GM21529 (cell line): ENCODE data around the gene KRT77.
"Not testable (repeated sequence)": the region's sequence is repeated elsewhere in the genome, so short reads cannot be mapped to it uniquely, and the experiment has no call there.

Experiments used
- ATAC-seq: cut with Tn5 transposase; IDR thresholded peaks from one replicate; pipeline ENCODE4 v1.9.1; 2021; ENCODE audit not compliant: unreplicated experiment

The KRT77 gene

GRCh38 chr12:52703424-52703823, at the start of gene KRT77:
KRT77 (minus strand) TSS chr12:52703524; CDS start chr12:52703434, 90 bp downstream.
- ATAC-seq: no peak

GRCh38 chr12:52752516-52752915, 49.2 kb upstream of the KRT77 start:
- ATAC-seq: no peak

DNA sequence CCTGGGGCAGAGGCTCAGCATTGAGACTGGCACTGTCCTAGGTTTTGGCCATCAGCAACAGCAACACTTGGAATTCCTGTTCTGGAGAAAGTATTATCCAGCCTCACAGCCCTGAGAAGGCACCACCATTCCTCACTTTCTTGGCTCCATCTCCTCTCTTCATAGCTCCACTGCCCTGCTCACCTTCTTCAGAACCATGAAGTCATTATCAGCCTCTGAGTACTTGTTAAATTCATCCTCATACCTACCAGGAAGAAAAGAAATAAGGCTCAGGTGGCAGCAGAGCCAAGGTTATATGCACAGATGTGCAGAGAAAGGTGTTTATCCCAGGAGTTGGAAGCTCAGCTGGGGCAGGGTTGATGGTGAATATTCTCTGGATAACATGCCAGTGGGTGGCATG, 48.5 kb upstream of the KRT77 start:
- no peak for ATAC-seq

- not testable (repeated sequence) for ATAC-seq
These were observed 47.2 kb upstream of the KRT77 start for GRCh38 chr12:52750532-52750931.

DNA sequence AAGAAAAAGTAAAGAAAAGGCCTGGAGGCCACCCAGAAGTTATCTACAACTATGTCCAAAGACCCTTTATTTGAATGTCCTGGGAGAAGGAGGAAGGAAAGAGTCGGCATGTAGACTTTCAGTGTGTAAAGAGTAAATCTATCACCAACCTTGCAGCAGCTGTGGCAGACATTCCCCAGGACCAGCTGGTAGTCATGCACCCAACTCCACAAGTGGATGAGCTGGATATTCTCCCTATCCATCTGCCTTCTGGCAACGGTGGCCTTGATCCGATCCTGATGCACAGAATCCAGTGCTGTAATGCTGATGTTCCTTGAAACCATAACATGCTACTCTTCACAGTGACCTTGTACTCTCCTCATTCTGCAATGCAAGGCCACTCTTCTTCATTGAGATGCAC, 46.5 kb upstream of the KRT77 start:
- ATAC-seq: no peak

DNA sequence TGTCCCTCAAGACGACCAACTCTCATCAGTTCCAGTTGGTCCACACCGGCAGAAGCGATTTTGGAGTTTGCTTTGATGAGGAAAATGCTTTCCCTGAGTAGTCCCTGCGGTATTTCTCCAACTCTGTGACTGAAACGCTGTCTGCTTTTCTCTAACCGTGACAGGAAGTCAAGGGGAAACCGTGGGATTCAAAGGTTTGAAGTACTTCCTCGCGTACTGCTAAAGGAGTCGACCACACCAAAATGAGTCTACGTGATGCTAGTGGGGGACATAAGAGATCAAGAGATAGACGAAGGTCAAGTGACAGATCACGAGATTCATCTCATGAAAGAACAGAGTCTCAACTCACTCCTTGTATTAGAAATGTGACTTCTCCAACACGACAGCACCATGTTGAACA, 45.3 kb upstream of the KRT77 start:
- ATAC-seq: no peak

DNA sequence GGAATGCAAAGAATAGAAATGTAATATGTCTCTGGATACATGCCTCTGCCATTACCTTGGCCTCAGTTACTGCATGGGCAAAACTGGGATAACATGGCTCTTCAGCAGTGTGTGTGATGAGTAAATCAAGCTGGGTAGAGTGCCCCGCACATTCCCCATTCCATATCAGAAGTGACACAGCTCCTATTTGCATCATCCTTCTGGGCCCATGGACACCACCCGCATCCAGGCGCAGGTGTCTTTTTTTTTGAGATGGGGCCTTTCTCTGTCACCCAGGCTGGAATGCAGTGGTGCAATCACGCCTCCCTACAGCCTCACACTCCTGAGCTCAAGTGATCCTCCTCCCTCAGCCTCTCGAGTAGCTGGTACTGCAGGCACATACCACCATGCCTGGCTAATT, 42.2 kb upstream of the KRT77 start:
- no peak for ATAC-seq

DNA sequence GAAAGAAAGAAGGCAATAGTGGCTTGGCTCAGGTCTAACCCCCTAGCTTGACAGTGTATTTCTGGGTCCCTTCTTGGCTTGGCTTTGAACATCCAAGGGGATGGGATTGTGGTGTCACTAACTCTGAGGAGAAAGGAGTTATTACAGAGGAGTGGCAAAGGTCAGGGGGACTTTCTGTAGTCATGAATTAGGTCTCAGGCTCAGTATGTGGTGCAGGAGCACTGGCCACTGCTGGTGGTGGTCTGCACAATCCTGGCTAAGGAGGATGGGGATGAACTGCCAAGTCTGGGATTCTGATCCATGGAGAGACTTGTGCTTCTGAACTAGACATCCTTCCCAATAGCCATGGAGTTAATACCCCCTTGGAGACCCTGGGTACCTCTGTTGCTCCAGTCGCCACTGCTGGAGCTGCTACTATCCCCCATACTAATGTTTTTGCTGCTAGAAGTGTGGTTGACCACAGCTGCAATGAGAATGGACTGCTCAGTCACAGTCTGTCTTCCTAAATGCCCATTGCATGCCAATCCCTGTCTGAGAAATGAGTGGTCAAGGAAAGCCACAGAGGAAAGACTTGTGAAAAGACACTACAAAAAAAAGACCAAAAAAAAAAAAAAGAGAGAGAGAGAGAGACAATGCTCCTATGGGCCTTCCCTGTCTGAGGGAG, 41.3 kb upstream of the KRT77 start:
- no peak for ATAC-seq

GRCh38 chr12:52742822-52743457, 39.6 kb upstream of the KRT77 start:
- ATAC-seq: no peak

GRCh38 chr12:52742196-52742580, 38.9 kb upstream of the KRT77 start:
- no peak for ATAC-seq

DNA sequence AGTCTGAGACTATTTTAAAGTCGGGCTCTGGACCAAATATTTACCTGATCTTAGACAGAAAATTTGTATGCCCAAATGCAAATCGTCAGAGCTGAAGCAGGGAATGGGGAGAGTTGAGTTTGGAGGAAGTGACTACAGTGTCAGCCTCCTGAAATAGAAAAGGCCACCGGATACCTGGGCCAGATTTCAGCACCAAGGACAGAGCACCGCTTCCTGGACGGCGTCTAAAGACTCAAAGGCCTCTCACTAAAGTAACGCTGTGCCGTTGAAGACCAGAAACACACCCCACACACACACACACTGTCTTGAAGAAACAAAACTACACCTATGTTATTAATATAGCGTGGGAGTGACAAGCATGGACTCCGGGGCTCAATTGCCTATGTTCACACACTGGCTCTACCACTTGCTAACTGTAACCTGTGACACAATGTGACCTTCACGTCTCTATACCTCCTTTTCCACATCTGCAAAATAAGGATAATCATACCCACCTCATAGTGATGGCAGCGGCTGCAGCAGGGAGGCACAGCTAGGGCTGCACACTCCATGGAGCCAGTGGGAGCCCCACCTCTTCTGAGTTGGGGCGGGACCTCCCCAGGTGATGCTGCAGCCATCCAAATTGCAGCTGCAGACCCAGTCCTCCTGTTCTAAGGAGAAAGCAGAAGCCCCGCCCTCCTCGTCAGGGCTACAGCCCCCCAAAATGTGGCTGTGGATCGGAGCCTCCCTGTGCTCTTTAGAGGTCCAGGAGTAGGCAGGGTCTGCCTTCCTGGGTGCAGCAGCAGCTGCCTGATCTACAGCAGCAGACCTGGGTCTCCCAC, 38.3 kb upstream of the KRT77 start:
- ATAC-seq: no peak

DNA sequence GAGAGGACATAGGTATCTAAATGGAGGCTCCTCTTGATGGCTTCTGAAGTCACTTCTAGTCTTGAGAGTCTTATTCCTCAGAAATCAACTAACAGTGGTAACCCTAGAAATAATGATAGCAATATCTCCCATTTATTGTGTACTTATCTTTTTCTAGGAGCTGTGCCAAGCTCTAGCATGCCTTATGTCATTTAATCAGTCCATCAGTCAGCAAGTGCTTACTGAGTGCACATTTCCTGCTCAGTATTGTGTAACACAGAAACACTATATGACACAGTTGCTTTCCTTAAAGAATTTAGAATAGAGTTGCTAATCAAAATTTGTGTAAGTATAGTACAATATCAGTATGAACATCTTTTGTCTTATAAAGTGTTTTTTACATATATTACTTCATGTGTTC, 37.3 kb upstream of the KRT77 start:
- no peak for ATAC-seq

- ATAC-seq: no peak
These were observed 36.6 kb upstream of the KRT77 start for GRCh38 chr12:52739963-52740362.

GRCh38 chr12:52735816-52736632, 32.7 kb upstream of the KRT77 start:
- no peak for ATAC-seq

GRCh38 chr12:52735106-52735505, 31.8 kb upstream of the KRT77 start:
- no peak for ATAC-seq

GRCh38 chr12:52730793-52731192, 27.5 kb upstream of the KRT77 start:
- ATAC-seq: no peak

DNA sequence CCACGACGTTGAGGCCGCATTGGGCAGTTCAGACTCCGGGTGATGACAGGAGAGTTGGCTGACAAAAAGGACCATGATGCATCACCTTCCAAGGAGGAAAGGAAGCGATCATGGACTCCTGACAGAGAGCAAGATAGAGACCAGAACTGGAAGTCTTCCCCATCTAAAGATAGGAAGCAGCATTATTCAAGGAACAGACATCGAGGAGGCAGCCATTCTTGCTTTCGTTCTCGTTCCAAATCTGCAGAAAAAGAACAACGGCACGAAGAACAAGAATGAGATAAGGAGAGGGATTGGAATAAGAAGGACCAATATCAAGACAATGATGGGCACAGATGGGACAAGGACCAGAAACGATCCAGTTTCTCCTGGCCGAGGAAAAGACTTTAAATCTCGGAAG, 27.1 kb upstream of the KRT77 start:
- ATAC-seq: no peak

DNA sequence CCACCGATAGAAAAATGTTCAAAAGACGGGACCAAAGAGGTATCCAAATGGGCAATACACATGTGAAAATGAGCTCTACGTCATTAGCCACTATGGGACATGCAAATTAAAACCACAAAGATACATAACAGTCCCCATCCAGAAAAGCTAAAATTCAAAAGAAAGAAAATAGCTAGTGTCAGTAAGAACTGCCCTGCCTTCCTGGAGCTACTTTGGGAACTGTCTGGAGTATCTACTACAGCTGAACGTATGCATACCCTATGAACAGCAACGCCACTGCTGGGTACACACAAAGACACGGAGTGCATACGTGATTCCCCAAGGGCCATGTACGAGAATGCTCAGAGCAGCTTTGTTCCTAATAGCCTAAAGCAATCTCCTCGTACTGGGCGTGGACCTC, 25.8 kb upstream of the KRT77 start:
- ATAC-seq: no peak

DNA sequence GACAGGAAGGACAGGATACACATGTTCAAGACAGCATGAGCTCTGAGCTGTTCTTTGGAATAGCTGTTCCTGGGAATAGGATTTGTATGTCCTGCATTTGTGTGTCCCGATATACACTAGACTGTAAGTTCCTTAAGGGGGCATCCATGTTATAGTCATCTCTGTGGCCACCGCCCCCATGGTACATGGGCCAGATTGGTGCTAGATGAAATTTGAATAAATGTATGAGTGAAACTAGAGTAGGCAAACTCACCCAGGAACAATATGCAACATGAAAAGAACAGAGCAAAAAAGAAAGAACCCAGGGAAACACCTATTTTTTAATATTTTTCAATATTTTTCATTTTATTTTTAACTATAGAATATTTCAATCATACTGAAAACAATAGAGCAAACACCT, 25.1 kb upstream of the KRT77 start:
- no peak for ATAC-seq

DNA sequence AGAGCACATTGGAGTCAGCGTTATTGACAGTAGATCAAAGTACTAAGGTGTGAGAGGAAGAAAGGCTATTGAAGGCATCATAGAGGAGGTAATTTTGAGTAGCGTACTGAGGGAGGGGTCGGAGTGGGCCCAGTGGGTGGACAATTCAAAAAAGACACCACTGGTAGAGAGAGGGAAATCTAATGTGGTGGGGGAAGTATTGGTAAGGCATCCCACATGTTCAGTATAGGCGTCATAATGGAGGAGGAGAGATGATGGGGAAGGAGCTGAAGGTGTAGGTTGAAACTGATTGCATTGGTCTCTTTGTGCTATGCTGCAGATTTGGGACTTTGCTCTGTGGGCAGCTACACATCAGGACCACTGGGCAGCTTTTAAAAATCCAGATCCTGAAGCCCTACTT, 23.7 kb upstream of the KRT77 start:
- ATAC-seq: no peak

DNA sequence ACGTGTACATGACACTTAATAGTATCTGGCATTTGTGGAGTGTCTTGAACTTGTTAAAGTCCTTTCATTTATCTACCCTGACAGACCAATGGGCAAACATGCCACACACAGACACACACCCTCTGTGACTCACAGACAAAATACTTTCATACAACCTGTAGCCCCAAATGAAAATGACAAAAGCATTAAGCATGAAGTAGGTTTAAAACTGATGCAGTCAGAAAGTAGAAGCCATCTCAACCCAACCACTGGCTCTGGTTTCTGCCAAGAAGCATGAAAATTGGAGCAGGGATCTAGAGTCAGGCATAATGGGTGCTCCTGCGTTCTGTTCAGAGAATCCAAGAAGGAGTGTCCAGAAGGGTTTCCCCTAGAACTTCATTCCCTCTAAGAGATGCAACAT, 23.1 kb upstream of the KRT77 start:
- ATAC-seq: no peak
